LNCAP (cell line): ENCODE results near the gene NF1.

Experiments used
- CTCF ChIP-seq: fragments of 450-650 bp; IDR thresholded peaks from 2 replicates; pipeline ENCODE4 v1.5.1; 2017; ENCODE audit warnings: mild to moderate bottlenecking

The NF1 gene

DNA sequence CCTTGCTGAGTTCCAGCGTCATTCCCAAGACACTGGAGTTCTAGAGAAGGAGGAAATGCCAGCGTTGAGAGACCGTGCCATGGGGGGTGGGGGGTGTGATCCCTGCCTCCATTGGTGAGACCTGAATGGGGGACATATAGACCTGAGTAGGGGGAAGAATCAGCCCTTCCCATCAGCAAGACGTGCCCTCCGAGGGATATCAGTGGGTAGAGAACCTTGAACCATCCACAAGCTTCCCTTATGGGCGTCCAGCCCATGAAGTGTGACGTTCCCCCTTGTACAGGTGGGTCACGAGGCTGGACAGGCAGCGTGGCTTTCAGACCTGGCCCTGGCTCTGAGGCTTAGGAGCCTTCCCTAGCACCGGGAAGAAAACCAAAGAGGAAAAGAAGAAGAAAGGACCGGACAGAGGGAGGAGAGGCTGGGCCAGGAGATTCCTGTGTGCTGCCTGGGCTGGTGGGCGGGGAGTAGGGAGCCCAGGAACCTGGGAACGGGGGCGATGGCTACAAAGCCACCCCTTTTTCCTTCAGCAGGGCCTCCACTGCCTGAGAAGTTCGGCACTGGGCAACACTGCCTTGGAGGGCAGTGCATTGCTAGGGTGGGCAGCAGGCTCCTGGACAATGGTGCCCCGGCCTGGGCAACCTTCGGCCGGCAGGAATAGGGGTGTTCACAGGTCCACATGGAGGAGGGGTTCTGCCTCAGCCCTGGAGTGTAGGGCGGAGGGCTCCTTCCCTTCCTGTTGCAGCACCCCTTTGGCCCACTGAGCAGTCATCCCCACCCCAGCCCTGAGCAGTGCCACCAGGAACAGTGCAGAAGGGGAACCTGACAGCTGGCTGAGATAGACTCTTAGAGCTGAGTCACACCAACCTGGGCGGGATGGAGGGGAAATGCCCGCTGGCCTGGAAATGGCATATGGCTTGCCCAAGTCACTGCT, 303.9 kb downstream of the NF1 start:
- TF ChIP-seq CTCF: no peak

DNA sequence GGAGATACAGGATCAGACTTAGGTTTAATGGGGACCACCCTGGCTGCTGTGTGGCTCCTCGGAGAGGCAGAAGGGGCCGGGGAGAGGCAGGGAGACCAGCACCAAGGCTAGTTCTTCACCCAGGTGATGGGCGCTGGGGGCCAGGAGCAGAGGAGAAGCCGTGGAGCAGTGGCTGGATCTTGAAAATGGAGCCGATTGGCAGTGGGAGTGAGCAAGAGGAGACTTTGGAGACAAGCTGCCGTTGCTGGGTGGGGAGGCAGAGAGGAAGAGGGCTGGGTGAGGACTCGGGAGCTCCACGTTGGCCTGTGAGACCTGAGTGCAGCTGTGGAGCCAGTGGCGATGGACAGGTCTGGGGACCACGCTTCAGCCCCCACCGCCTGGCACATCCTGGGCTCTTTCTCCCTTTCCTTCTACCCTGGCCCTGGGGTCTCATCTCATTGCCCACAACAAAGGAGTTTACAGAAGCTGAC, 305.7 kb downstream of the NF1 start:
- TF ChIP-seq CTCF: no peak

- TF ChIP-seq CTCF: no peak
Measured at GRCh38 chr17:31401456-31402254, 306.9 kb downstream of the NF1 start.

DNA sequence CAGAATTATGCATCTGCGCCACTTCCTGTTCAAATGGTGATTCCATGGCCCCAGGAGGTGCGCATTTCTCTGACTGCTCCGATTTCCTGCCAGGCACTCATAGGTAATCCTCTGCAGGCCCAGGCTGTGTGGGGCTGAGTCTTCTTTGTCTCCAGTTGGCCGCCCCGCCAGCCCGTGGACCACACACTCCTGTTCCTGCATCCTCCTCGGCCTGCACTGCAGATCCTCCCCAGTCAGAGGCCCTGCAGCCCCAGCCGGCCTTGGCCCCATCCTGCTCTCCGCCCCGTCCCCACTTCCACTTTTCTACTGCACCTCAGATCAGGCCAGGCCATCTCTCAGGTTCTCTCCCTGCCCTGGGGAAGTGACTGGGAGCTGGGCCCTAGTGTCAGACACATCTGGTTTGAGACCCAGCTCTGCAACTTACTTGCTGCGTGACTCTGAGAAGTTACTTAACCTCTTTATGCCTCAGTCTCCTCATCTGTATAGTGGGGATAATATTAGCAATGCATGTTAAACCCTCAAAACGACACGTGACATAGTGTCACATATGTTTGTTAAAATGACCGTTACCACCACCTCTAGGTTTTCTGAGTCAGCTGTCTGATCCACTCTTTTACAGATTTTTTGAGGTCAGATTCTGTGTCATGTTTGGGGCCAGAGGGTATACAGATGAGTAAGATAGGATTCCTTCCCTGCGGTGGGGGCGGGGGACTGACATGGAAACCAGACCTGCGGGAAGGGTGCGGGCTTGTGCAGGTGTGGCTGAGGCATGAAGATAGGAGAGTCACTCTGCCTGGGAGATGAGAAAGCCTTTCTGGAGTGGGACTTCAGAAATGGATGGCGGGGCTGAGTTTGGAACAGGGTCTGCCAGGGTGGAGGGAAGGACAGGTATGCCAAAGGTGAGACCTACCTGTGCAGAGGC, 309.5 kb downstream of the NF1 start:
- no peak for TF ChIP-seq CTCF

GRCh38 chr17:31405890-31406371, 311.2 kb downstream of the NF1 start:
- TF ChIP-seq CTCF: no peak

- TF ChIP-seq CTCF: no peak
Measured at GRCh38 chr17:31408586-31408985, 313.8 kb downstream of the NF1 start.
